ENCODE results near the gene AZU1.

The AZU1 gene

GRCh38 chr19:812049-812746 is 15.4 kb upstream of the AZU1 start:
- Histone ChIP-seq H3K27ac (no peak overlapping the region), H2AFZ (no peak overlapping the region), H3K4me2 (ENCODE audit: low read length) (no peak overlapping the region), H3K36me3 (ENCODE audit: control insufficient read depth, insufficient read depth, low read length) (no peaks in the 10 kb centered on the region), H3K4me3 (ENCODE audit: low read depth, low read length) (no peak overlapping the region), H3K79me2 (peaks cover 9% of the 10 kb centered on the region), H3K4me1 (no peaks in the 10 kb centered on the region), H3K9me3 (ENCODE audit: control insufficient read depth, low read length) (no peaks in the 10 kb centered on the region), H3K27me3 (ENCODE audit: control insufficient read depth, insufficient read depth, low read length) (no peaks in the 10 kb centered on the region), H3K9ac (no peak overlapping the region)
- no peak for TF ChIP-seq CTCF (IDR thresholded peaks at IDR 0.05)

- Histone ChIP-seq H3K9me3 (ENCODE audit: control insufficient read depth, low read length) (no peaks in the 10 kb centered on the region), H3K4me3 (ENCODE audit: low read depth, low read length) (no peak overlapping the region), H3K27me3 (ENCODE audit: control insufficient read depth, insufficient read depth, low read length) (no peaks in the 10 kb centered on the region), H3K4me1 (no peaks in the 10 kb centered on the region), H3K36me3 (ENCODE audit: control insufficient read depth, insufficient read depth, low read length) (no peaks in the 10 kb centered on the region), H3K27ac (no peak overlapping the region), H3K9ac (no peak overlapping the region), H3K4me2 (ENCODE audit: low read length) (no peak overlapping the region), H2AFZ (no peak overlapping the region), H3K79me2 (peaks cover 6% of the 10 kb centered on the region)
- no peak for TF ChIP-seq CTCF (IDR thresholded peaks at IDR 0.05)
Measured at GRCh38 chr19:812747-813218, 14.9 kb upstream of the AZU1 start.

GRCh38 chr19:813219-814151 is 14.2 kb upstream of the AZU1 start:
- no peaks in the 10 kb centered on the region for H3K27me3 ChIP-seq (ENCODE audit: control insufficient read depth, insufficient read depth, low read length)
- H3K4me1 ChIP-seq = no peaks in the 10 kb centered on the region
- H3K4me2 ChIP-seq (ENCODE audit: low read length) = no peak overlapping the region
- H3K79me2 ChIP-seq = peaks cover 2% of the 10 kb centered on the region
- no peaks in the 10 kb centered on the region for H3K9me3 ChIP-seq (ENCODE audit: control insufficient read depth, low read length)
- no peak overlapping the region for H3K4me3 ChIP-seq (ENCODE audit: low read depth, low read length)
- no peak overlapping the region for H2AFZ ChIP-seq
- no peak for TF ChIP-seq CTCF (IDR thresholded peaks at IDR 0.05)
- no peaks in the 10 kb centered on the region for H3K36me3 ChIP-seq (ENCODE audit: control insufficient read depth, insufficient read depth, low read length)
- no peak overlapping the region for H3K27ac ChIP-seq
- H3K9ac ChIP-seq = no peak overlapping the region

GRCh38 chr19:814152-815078 is 13.2 kb upstream of the AZU1 start:
- H3K27me3 ChIP-seq (ENCODE audit: control insufficient read depth, insufficient read depth, low read length) = no peaks in the 10 kb centered on the region
- H3K36me3 ChIP-seq (ENCODE audit: control insufficient read depth, insufficient read depth, low read length) = no peaks in the 10 kb centered on the region
- H3K27ac ChIP-seq = no peak overlapping the region
- no peak overlapping the region for H2AFZ ChIP-seq
- no peak for TF ChIP-seq CTCF (IDR thresholded peaks at IDR 0.05)
- no peak overlapping the region for H3K4me3 ChIP-seq (ENCODE audit: low read depth, low read length)
- H3K79me2 ChIP-seq = no peaks in the 10 kb centered on the region
- no peak overlapping the region for H3K9ac ChIP-seq
- H3K4me2 ChIP-seq (ENCODE audit: low read length) = no peak overlapping the region
- H3K9me3 ChIP-seq (ENCODE audit: control insufficient read depth, low read length) = no peaks in the 10 kb centered on the region
- no peaks in the 10 kb centered on the region for H3K4me1 ChIP-seq
